Activated T-helper 1 cell treated with anti-CD3 and anti-CD28 coated beads, Interleukin-12 subunit alpha, Interleukin-12 subunit beta, Interleukin-2, Interleukin-4 antibody, amounts not matched to agents 30 ng/mL and 10 ng/mL and 1 ng/mL, durations not matched to agents 14 hours and 24 hours and 36 hours (primary cell): ENCODE measurements around the gene ADAMTS3. TPM values are rescaled to one million over a fixed set of nuclear protein-coding genes. Genes with fewer than 3 reads are reported as not detected.
"Not testable (repeated sequence)": the region's sequence is repeated elsewhere in the genome, so short reads cannot be mapped to it uniquely, and the experiment has no call there.

Experiments used
- DNase-seq: peaks from one replicate; pipeline ENCODE4 v3.0.0; 2021; ENCODE audit warnings: low spot score
- H3K27ac Mint-ChIP-seq: one replicate; pipeline ENCODE4 v1.8.0; 2021; ENCODE audit warnings: mild to moderate bottlenecking, mixed read lengths
- H3K27me3 Mint-ChIP-seq: one replicate; pipeline ENCODE4 v1.8.0; 2022; ENCODE audit warnings: mild to moderate bottlenecking, moderate library complexity, mixed read lengths; ENCODE audit not compliant: insufficient read depth
- H3K36me3 Mint-ChIP-seq: one replicate; pipeline ENCODE4 v1.8.0; 2021; ENCODE audit warnings: low read depth, mixed read lengths
- H3K4me1 Mint-ChIP-seq: one replicate; pipeline ENCODE4 v1.8.0; 2021; ENCODE audit warnings: low read depth, mixed read lengths
- H3K4me3 Mint-ChIP-seq: one replicate; pipeline ENCODE4 v1.8.0; 2021; ENCODE audit warnings: mild to moderate bottlenecking, moderate library complexity, mixed read lengths
- H3K9me3 Mint-ChIP-seq: one replicate; pipeline ENCODE4 v1.8.0; 2021; ENCODE audit warnings: mixed read lengths
- intact Hi-C: fragments of 100-400 bp; cut with micrococcal nuclease; formaldehyde crosslinking; loops from one replicate; pipeline ENCODE4 v1.15.1; 2024
- total RNA-seq: library from RNA; stranded (reverse); gene quantifications from 2 replicates; pipeline ENCODE4 v1.2.3, GENCODE V29; 2022

Gene ADAMTS3
- total RNA-seq, 1 donor from 2014 or later: not detected

DNA sequence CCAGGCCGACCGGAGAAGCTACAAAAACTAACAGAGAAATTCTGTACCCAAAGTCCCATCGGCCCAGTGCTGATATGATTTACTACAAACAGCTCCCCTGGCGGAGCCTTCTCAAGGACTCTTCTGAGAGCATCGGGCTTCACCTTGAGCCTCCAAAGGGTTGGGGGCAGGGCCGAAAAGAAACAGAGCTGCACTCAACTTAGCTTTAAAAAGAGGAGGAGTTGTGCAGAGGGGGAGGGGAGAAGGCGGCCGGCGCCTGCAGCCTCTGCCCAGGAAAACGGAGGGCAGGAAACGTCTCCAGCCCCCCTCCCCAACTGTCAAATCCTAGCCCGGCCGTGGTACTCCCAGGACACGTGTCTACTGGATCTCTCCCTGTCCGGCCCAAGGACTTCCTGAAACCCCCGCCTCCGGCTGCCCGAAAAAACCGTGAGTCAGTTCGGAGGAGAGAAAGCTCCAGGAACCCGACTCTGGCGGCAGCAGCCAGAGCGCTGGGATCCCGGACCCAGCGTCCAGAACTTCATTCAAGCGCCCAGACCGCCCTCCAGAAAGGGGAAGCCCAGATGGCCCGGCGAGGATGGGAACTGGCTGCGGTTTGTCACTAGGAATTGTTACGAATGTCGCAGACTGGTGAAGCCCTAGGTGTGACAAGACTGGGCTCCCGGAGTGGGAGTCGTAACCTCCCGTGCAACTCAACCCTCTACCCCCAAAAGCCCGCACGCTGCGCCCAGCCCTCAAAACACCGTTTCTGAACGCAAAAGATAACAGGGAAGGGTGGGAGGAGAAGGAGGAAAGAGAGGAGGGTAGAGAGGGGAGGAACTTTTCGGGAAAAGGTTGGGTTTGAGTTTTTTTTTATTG, 973 bp downstream of the ADAMTS3 start:
- Mint-ChIP-seq H3K36me3 (peaks cover 2% of the 10 kb centered on the region), H3K9me3 (no peaks in the 10 kb centered on the region), H3K27ac (no peak overlapping the region), H3K4me1 (peaks cover 18% of the 10 kb centered on the region), H3K27me3 (peaks cover 49% of the 10 kb centered on the region), H3K4me3 (peak overlapping the region; percentile 42)
- no peak for DNase-seq
- intact Hi-C loops: no loop called here

DNA sequence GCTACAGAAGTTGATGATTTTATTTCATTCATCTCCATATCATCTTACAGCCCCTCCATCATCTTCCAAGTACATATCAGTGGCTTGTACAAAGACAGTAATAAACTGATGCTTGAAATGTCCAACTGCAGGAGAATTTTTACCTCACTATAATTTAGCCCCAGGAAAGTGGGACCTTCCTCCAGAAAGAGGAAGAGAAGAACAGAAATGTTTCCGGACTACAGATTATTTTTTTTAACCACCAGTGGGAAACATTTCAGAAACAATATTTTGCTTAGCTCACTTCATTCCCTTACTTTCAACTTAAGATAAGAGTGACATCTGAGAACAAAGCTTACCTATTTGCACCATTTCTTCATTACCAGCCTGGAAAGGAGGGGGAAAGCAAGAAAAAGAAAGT, 2.0 kb downstream of the ADAMTS3 start:
- Mint-ChIP-seq H3K4me1 (peaks cover 18% of the 10 kb centered on the region), H3K27me3 (peaks cover 49% of the 10 kb centered on the region)
- intact Hi-C loops: no loop called here

DNA sequence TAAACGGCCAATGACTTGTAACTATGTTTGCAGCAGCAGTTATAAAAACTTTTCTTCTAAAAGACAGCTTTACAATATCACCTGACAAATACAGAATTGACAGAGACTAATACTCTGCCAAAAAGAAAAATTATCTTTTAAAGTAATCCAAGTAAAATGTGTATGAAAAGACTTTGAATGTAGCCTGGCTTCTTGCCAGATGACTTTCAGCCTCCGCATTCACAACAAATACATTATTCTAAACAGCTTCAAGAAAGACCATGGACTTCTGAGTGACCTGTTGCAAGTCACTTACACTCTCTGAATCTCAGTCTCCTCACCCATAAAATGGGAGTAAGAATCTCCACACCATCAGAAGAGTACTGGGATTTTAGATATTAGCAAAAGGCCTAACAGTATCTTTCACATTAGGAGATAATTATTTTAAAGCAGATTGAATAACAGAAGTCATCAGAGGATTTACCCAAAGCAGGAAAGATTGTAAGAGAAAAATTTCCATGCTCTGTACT, 2.5 kb downstream of the ADAMTS3 start:
- H3K36me3 Mint-ChIP-seq: peaks cover 2% of the 10 kb centered on the region
- H3K27me3 Mint-ChIP-seq: peaks cover 49% of the 10 kb centered on the region
- no peak overlapping the region for H3K4me3 Mint-ChIP-seq
- intact Hi-C loops: no loop called here
- H3K9me3 Mint-ChIP-seq: no peaks in the 10 kb centered on the region
- no peak for DNase-seq
- no peak overlapping the region for H3K27ac Mint-ChIP-seq
- H3K4me1 Mint-ChIP-seq: peaks cover 18% of the 10 kb centered on the region

More for the DNA sequence above, 2.0 kb downstream of the ADAMTS3 start:
- Mint-ChIP-seq H3K9me3 (no peaks in the 10 kb centered on the region), H3K27ac (no peak overlapping the region), H3K36me3 (peaks cover 2% of the 10 kb centered on the region), H3K4me3 (no peak overlapping the region)
- DNase-seq: no peak

DNA sequence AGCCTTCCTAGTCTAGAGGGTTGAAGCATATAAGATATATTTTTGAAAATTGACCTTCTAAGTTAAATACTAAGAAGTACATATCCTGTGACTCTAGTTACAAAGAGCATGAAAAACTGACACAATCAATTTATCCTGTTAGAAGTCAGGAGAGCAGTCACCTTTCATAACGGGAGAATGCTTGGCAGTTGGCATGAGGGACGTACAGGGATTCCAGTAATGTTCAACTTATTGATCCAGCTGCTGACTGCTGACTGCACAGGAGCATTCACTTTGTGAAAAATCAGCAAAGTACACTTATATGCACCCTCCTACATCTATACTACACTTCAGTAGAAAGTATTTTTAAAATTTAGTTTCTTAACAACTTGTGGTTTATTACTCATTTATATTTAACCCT, 4.2 kb downstream of the ADAMTS3 start:
- Mint-ChIP-seq H3K4me3 (no peak overlapping the region), H3K36me3 (peaks cover 1% of the 10 kb centered on the region), H3K27ac (no peak overlapping the region), H3K9me3 (no peaks in the 10 kb centered on the region), H3K27me3 (peaks cover 38% of the 10 kb centered on the region), H3K4me1 (peaks cover 16% of the 10 kb centered on the region)
- intact Hi-C loops: no loop called here
- DNase-seq: no peak

DNA sequence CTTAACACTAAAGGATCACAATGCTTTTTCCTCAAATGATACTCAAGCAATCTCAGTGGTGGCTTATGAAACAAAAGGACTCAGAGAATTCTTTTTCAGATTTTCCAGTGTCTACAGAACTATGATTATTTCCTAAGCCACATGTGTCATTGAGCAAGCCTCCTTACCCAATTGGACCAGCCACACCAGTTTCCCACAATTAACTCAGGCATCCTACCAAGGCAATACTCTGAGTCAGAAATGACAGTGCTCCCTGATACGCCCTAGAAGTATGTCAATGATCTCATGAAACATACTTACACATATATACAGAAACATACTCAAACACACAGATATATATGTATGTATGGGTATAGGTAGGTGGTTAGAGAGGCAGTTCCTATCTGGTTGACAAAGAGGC, 4.8 kb downstream of the ADAMTS3 start:
- Mint-ChIP-seq H3K4me1 (peaks cover 13% of the 10 kb centered on the region), H3K27me3 (peaks cover 34% of the 10 kb centered on the region), H3K9me3 (no peaks in the 10 kb centered on the region), H3K36me3 (no peaks in the 10 kb centered on the region), H3K4me3 (no peak overlapping the region), H3K27ac (no peak overlapping the region)
- no peak for DNase-seq
- intact Hi-C loops: no loop called here

DNA sequence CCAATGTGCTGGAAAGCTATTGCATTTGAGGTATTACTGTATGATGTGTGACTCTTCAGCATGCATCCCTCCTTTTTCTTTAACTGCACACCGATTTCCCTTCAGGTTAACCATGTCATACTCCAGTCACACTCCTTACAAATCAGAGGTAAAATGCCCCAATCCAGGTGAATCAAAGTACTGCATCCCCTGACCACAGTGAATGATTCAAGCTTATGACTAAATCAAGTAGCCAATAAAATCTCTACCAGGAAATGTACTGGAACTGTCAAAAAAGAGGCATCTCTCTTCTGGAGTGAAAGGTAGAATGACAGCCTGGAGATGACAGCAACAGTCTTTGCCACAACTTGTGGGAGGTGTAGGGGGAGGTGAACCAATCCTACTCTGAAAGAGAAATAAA, 10.4 kb downstream of the ADAMTS3 start:
- no peak for DNase-seq
- H3K9me3 Mint-ChIP-seq: no peaks in the 10 kb centered on the region
- H3K4me3 Mint-ChIP-seq: no peak overlapping the region
- no peaks in the 10 kb centered on the region for H3K4me1 Mint-ChIP-seq
- intact Hi-C loops: no loop called here
- H3K36me3 Mint-ChIP-seq: no peaks in the 10 kb centered on the region
- no peak overlapping the region for H3K27ac Mint-ChIP-seq
- H3K27me3 Mint-ChIP-seq: no peaks in the 10 kb centered on the region

DNA sequence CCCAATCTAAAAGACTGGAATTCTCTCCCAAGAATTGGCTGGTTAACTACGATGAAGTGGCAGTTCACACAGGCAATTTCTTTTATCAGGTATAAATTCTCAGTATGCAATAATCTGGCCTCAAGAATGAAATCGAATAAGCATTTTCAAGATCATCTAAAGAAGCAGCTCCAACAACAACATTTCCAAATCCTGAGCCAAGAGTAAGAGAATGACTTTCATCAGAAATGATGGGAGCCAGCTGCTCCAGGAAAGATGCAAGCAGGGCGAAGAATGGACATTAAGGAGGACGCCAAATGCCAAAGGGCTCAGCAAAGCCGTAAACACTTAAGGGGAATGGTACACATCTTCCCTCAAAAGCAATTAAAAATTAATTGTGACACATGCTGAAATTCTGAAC, 12.0 kb downstream of the ADAMTS3 start:
- Mint-ChIP-seq H3K4me3 (no peak overlapping the region), H3K27ac (no peak overlapping the region), H3K27me3 (no peaks in the 10 kb centered on the region), H3K4me1 (no peaks in the 10 kb centered on the region), H3K36me3 (no peaks in the 10 kb centered on the region), H3K9me3 (no peaks in the 10 kb centered on the region)
- intact Hi-C loops: no loop called here
- DNase-seq: no peak

DNA sequence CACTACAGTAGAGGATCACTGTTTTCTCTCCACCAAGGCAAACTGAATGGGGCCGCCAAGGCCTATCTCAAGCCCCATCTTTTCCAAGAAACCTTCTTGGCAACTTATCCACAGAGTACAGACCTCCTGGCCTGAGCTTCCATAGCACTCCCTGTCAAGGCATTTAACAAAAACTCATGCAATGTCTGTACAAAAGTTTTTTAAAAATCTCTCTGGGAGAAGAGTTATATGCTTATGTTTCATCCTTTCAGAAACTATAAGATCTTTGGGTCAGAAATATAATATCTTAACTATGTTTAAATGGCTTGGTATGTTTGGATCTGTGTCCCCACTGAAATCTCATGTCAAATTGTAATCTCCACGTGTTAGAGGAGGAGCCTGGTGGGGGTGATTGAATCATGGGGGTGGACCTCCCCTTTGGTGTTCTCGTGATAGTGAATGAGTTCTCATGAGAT, 13.6 kb downstream of the ADAMTS3 start:
- H3K9me3 Mint-ChIP-seq: no peaks in the 10 kb centered on the region
- H3K27ac Mint-ChIP-seq: no peak overlapping the region
- H3K27me3 Mint-ChIP-seq: no peaks in the 10 kb centered on the region
- no peak for DNase-seq
- no peaks in the 10 kb centered on the region for H3K4me1 Mint-ChIP-seq
- H3K36me3 Mint-ChIP-seq: no peaks in the 10 kb centered on the region
- no peak overlapping the region for H3K4me3 Mint-ChIP-seq
- intact Hi-C loops: no loop called here

DNA sequence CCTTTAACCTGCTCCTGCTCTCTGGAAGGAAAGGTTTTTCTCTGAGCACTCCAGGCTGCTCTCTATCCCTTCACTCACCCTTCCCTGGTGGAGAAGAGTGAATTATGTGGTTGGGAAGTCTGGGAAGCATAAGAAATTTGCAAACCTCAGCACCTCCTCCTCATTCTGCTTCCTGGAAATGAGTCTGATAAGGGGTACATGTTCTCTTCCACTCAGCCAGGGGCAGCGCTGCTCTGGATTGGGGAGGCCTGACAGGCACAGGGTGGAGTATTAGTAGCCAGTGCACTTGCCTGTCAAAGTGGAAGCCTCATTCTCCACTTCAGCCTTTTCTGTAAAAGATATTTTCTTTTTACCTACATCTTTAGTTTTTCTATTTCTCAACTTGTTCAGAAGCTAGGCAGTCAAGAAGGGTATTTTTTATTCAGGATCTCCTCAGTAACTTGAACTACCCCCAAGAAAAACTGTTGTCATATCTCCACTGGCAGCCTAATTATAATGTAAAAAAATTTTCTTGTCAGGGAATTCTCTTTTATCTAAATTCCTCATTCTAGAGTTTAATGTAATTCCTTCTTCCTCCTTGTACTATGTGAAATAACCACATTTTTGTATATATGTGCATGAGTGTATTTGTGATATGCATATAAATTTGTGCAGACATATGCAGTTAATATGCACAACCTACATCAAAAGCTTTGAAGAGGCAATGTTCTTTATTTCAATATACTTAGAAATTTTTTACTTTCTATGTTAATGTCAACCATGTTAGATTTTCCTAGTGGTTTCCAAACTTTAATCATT, 15.3 kb downstream of the ADAMTS3 start:
- no peak for DNase-seq
- H3K4me1 Mint-ChIP-seq: no peaks in the 10 kb centered on the region
- H3K36me3 Mint-ChIP-seq: no peaks in the 10 kb centered on the region
- H3K9me3 Mint-ChIP-seq: no peaks in the 10 kb centered on the region
- H3K27ac Mint-ChIP-seq: no peak overlapping the region
- no peaks in the 10 kb centered on the region for H3K27me3 Mint-ChIP-seq
- H3K4me3 Mint-ChIP-seq: no peak overlapping the region
- intact Hi-C loops: no loop called here

DNA sequence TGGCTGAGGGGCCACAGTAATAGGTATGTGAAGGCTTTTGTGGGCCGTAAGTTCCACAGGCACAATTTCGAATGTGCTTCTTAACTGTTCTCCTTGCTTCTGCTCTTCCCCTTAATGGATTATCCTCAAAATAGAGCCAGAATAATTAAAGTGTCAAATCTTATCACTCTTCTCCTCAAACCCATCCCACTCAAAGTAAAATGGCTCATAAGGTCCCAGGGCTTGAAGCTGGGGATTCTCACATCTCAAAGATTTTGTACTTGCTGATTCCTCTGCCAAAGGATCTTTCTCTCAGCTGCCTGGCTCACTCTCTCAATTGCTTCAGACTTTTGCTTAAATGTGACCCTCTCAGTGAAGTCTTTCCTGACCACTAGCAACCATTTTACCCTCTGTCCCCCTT, 16.6 kb downstream of the ADAMTS3 start:
- DNase-seq: no peak
- Mint-ChIP-seq H3K27me3 (no peaks in the 10 kb centered on the region), H3K27ac (no peak overlapping the region), H3K4me1 (no peaks in the 10 kb centered on the region), H3K36me3 (no peaks in the 10 kb centered on the region), H3K4me3 (no peak overlapping the region), H3K9me3 (no peaks in the 10 kb centered on the region)
- intact Hi-C loops: no loop called here

DNA sequence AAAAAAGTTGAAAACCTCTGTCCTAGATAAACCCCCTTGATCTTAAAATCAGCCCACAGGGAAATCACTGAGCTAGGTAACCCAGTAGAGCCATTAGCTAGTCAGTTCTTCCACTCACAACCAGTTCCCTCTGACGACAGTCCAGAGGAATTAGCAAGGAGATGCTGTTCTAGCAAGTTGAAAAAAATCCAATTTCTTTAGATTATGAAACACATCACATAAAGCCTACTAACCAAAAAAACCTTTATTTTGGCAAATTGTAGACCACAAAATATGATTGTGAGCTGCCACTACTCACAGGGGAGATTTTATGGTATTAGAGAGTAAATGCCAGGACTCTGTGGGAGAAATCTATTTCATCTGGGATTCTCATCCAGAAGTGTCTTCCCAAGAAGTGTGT, 22.6 kb downstream of the ADAMTS3 start:
- no peaks in the 10 kb centered on the region for H3K27me3 Mint-ChIP-seq
- no peaks in the 10 kb centered on the region for H3K9me3 Mint-ChIP-seq
- no peak overlapping the region for H3K4me3 Mint-ChIP-seq
- H3K27ac Mint-ChIP-seq: no peak overlapping the region
- H3K36me3 Mint-ChIP-seq: no peaks in the 10 kb centered on the region
- intact Hi-C loops: no loop called here
- H3K4me1 Mint-ChIP-seq: no peaks in the 10 kb centered on the region
- no peak for DNase-seq

DNA sequence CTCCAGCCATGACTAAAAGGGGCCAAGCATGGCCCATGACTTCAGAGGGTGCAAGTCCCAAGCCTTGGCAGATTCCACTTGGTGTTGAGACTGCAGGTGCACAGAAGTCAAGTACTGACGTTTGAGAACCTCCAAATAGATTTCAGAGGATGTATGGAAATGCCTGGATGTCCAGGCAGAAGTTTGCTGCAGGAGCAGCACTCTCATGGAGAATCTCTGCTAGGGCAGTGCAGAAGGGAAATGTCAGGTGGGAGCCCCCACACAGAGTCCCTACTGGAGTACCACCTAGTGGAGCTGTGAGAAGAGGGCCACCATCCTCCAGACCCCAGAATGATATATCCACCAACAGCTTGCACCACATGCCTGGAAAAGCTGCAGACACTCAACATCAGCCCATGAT, 28.3 kb downstream of the ADAMTS3 start:
- not testable (repeated sequence) for H3K36me3 Mint-ChIP-seq, H3K27me3 Mint-ChIP-seq

DNA sequence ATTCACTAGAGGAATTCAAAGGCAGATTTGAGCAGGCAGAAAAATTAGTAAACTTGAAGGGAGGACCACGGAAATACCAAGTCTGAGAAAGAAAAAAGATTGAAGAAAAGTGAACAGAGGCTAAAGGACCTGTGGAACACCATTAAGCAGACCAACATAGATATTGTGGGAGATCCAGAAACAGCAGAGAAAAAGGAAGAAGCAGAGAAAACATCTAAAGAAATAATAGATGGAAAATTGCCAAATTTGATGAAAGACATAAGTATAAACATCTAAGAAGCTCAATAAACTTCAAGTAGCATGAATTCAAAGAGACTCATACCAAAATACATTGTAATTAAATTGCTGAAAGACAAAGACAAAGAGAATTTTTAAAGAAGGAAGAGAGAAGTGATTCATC, 31.0 kb downstream of the ADAMTS3 start:
- H3K4me1 Mint-ChIP-seq: no peaks in the 10 kb centered on the region
- H3K27ac Mint-ChIP-seq: no peak overlapping the region
- no peaks in the 10 kb centered on the region for H3K27me3 Mint-ChIP-seq
- no peak for DNase-seq
- intact Hi-C loops: no loop called here
- peaks cover 5% of the 10 kb centered on the region for H3K9me3 Mint-ChIP-seq
- no peak overlapping the region for H3K4me3 Mint-ChIP-seq
- H3K36me3 Mint-ChIP-seq: no peaks in the 10 kb centered on the region

More for the DNA sequence above, 28.3 kb downstream of the ADAMTS3 start:
- H3K4me1 Mint-ChIP-seq, DNase-seq, intact Hi-C loops, H3K4me3 Mint-ChIP-seq, H3K27ac Mint-ChIP-seq, H3K9me3 Mint-ChIP-seq: not testable (repeated sequence)
